SK-N-DZ (cell line): ENCODE measurements around the gene KRTAP2-2.
"Not testable (repeated sequence)": the region's sequence is repeated elsewhere in the genome, so short reads cannot be mapped to it uniquely, and the experiment has no call there.

Experiments used
- DNase-seq: peaks from one replicate; pipeline ENCODE4 v3.0.0-alpha.2; 2015; ENCODE audit warnings: low spot score

KRTAP2-2 gene

DNA sequence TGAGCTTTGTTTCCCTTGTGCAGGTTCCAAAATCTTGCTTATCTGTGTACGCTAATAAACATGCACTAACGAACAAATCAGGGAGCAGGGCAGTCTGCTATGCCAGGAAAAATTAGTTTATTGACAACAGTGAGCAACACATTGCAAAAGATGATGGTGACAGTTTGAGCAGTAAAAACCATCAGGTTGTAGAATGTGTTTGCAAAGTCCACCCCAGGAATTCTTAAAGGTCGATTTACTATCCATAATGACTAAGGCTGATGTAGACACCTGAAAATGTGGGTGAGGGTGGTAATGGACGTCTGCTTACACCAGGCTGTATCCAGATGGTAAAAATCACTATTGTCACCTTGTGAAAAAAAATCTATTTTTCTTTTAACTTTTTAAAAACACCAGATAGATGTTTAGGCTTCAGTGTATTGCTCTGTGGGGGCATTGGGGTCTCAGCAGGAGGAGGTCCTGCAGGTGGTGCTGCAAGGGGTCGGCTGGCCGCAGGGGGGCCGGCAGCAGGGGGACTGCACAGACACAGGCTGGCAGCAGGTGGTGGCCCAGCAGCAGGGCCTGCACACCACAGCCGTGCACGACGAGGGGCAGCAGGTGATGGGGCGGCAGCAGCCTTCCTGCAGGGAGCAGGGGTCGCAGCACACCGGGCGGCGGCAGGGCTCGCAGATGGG lies 10.1 kb upstream of the KRTAP2-2 start:
- DNase-seq = not testable (repeated sequence)

DNA sequence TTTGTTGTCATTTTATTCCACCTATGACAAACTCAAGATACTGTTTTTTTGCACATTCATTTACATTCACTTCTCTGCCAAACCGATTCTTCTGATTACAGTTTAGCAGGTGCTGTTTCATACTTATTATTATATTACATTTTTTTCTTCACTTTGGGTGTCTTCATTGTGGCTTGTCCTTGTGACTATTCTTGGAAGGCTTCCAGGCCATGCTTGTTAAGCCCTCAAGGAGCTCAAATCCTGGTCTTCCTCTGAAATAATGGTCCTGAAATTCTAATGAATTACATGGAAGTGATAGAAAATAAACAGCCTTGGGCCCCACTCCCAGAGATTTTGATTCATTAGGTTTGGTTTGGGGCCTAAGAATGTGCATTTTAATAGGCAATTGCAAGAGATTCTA lies 9.3 kb upstream of the KRTAP2-2 start:
- DNase-seq = no peak

DNA sequence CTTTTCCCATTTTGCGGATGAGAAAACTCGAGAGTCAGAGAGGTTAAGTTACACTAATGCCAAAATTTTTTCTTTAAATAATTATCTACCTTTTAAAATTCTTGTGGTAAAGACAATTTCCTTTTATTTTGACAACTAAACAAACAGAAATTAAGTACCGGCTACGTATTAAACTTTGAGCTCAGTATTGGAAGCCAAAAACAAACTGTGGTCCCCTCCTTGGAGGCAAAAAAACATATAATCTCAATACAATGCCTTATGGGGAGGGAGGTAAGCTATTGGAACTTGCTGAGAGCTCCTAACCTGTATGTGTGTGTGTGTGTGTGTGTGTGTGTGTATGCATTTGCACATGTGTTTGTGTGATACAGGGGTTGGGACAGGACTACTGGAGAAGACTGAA lies 8.4 kb upstream of the KRTAP2-2 start:
- DNase-seq = no peak

DNA sequence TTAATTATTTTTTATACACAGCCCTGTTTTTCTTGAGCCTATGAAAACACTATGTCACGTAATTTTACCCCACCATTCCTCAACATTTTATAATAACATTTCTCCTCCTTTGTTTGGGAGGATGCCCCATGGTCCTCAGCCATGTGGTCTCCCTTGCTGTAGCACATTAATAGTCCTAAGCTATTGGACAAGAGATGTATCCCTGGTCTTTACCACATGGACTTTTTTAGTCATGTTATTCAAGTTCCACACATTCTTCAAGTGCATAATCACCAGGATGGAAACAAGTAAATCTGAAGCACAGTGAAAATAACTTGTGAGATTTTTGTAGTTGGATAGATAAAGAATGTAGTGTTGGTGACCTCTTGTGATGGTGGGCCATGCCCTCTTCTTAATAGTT lies 6.9 kb upstream of the KRTAP2-2 start:
- no peak for DNase-seq

DNA sequence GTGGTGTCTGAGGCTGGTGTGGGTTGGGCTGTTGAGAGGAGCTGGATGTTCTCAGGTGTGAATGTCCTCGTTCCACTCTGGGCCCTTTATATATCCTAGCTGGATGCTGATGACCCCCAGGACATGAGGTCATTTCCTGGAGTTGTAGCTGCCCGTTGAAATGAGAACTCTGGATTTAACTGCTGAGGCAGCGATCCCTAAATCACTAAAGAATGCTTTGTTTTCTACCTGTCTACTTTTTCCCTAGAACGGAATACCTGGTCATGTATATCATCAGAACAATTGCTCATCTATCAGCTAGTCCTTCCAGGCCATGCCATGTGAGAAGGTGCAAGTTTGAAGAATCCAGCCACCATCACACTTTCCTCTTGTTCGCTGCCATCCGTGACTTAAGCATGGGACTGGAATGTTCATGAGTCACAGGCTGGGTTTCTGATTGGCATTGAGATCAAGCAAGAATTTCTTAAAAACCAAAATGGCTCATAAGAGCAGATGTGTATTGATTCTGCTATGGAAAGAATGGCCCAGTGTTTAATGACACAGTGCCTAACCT lies 5.1 kb upstream of the KRTAP2-2 start, which contains the start of gene KRTAP2-3:
TSS of gene KRTAP2-3 (minus strand) at position 63 of the 553 bp plus-strand sequence. CDS start 64 bp downstream, outside the sequence.
- DNase-seq = no peak

DNA sequence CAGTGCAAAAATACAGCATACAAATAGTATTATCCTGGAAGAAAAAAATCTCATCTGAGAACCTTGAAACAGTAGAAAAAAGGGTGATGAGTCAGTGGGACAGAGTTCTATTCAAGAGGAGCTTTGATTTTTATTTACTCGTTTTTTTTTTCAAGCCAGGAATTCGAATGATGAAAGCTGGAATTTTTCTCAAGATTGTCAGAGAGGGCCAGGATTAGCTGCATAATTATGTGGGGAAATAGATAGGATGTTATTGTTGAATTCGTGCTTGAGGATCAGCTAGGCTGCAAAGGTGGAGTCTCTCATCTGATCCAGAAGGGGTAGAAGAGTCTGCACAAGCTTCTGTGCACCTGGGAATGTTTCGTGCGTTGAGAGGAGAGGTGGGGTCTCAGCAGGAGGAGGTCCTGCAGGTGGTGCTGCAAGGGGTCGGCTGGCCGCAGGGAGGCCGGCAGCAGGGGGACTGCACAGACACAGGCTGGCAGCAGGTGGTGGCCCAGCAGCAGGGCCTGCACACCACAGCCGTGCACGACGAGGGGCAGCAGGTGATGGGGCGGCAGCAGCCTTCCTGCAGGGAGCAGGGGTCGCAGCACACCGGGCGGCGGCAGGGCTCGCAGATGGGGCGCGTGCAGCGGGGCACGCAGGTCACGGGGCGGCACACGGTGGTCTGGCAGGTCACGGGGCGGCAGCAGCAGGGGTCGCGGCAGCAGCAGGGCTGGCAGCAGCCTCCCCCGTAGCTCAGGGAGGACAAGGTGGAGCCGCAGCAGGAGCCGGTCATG lies 4.4 kb upstream of the KRTAP2-2 start:
- not testable (repeated sequence) for DNase-seq

DNA sequence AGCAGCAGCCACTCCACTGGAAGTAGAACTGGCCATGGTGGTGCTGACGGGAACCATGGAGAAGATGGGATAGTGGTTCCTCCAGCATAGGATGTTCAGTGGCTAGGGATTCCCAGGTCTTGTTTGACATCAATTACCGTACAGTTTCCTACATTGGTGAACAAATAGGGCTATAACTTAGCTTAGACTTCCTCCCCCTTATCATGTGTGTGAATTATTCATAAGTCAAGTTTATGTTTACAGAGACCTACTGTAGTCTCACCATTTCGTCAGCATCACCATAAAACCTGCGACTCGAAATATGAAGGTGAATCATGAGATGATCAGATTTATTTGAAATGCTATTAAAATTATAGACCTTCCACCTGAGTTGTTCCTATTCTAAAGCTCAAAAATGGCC lies 3.7 kb upstream of the KRTAP2-2 start:
- no peak for DNase-seq

DNA sequence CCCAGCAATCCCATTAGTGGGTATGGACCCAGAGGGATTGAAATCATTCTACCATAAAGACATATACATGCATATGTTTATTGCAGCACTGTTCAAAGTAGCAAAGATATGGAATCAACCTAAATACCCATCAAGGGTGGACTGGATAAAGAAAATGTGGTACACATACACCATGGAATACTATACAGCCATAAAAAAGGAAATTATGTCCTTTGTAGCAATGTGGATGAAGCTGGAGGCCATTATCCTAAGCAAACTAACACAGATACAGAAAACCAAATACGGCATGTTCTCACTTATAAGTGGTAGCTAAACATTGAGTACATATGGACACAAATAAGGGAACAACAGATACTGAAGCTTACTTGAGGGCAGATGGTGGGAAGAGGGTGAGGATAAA lies 2.5 kb upstream of the KRTAP2-2 start:
- no peak for DNase-seq

DNA sequence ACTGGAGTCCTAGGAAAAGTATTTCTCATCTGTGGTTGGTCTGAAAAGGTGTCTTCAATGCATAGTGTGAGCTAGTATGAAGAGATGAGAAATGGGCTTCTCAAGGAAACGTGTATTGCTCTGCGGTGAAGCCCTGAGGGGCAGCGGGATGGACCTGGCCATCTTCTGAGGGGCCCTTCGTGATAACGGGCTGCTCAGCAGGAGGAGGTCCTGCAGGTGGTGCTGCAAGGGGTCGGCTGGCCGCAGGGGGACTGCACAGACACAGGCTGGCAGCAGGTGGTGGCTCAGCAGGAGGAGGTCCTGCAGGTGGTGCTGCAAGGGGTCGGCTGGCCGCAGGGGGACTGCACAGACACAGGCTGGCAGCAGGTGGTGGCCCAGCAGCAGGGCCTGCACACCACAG lies 474 bp downstream of the KRTAP2-2 start:
- DNase-seq = not testable (repeated sequence)

DNA sequence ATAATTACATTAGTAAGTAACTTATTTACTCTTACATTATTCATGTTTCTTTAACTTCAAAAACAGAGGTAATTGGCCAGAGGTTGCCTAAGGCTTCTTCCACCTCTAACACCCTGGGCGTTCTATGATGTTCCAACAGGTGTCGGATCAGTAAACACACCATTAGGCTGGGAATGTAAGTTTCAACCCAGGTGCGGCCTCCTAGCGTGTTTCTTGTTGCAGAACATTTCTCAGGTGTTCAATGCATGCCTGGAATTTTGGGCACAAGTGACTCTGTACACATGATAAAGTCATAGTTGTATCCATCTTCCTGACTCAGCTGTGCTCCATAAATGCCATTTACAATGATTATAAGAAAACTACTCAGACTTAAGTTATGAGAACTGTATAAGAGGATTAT lies 1.0 kb downstream of the KRTAP2-2 start:
- no peak for DNase-seq

DNA sequence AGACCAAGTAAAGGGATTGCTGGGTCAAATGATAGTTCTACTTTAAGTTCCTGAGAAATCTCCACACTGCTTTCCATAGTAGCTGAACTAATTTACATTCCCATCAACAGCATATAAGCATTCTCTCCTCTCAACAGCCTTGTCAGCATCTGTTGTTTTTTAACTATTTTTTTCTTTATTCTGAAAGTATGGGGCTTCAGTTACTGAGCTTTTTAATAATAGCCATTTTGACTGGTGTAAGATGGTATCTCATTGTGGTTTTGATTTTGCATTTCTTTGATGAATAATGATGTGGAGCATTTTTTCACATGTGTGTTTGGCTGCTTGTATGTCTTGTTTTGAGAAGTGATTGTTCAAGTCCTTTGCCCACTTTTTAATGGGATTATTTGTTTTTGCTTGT lies 2.5 kb downstream of the KRTAP2-2 start:
- DNase-seq = no peak

DNA sequence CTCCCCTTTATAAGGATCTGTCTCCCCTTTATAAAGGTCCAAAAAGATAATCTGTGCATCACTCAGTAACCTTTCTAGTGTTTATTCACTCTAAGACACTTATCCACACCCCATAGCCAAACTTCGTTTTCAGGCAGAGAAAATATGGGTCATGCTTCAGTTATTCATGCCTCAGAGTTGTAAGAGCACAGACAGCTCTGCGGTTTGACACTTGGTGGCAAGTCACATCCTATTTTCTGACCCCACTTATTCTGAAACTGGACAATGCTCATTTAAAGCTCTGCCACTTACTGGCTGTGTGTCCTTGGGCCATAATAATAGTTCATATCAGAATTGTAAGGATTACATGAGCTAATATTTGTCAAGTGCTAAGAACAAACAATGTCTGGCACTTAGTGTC lies 5.9 kb downstream of the KRTAP2-2 start:
- DNase-seq = no peak

DNA sequence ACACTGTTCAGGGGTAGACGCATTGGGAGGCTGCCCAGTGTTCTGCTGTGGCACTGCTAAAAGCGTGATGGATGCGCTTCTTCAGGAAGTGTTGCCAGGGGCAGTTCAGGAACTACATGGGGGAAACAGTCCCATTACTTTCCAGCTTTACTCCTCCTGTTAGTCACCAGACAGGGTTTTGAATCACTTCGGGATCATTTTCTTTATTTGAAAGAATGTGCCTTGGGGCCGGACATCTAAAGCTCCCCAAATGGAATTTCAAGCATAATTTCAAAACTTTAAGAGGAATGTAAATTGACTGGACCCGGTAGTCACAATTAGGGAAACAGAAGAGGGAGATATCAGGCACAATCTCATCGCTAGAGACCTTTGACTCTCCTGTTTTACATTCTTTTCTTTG lies 6.6 kb downstream of the KRTAP2-2 start:
- DNase-seq = no peak

DNA sequence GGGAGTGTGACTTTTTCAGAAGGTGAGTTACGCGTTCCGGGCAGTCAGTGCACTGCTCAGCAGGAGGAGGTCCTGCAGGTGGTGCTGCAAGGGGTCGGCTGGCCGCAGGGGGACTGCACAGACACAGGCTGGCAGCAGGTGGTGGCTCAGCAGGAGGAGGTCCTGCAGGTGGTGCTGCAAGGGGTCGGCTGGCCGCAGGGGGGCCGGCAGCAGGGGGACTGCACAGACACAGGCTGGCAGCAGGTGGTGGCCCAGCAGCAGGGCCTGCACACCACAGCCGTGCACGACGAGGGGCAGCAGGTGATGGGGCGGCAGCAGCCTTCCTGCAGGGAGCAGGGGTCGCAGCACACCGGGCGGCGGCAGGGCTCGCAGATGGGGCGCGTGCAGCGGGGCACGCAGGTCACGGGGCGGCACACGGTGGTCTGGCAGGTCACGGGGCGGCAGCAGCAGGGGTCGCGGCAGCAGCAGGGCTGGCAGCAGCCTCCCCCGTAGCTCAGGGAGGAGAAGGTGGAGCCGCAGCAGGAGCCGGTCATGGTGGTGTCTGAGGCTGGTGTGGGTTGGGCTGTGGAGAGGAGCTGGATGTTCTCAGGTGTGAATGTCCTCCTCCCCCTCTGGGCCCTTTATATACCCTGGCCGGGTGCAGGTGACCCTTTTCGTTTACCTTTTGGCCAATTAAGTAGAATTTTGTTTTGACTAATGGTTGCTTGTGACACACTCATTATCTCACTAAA lies 8.1 kb downstream of the KRTAP2-2 start, which contains the start of gene KRTAP2-1:
TSS of gene KRTAP2-1 (minus strand) at position 582 of the 731 bp plus-strand sequence. CDS start at position 533, 49 bp downstream.
- DNase-seq = not testable (repeated sequence)

DNA sequence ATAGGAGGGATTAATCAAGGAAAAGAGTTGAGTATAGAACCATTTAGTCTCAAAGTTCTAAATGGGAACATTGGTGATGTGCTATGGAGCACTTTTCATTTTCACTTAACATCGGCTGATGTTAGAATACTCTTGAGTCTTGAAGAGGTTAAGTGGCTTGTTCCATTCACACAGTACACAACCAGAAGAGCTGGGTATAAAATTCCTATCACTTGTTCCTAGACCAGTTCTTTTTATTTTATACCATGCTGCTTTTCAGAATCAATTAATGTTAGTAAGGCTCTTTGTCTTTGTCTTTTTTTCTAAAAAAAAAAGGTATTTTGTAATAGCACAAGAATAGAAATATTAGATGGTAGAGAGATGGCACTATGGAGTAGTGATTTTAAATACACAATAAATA lies 12.1 kb downstream of the KRTAP2-2 start:
- no peak for DNase-seq

DNA sequence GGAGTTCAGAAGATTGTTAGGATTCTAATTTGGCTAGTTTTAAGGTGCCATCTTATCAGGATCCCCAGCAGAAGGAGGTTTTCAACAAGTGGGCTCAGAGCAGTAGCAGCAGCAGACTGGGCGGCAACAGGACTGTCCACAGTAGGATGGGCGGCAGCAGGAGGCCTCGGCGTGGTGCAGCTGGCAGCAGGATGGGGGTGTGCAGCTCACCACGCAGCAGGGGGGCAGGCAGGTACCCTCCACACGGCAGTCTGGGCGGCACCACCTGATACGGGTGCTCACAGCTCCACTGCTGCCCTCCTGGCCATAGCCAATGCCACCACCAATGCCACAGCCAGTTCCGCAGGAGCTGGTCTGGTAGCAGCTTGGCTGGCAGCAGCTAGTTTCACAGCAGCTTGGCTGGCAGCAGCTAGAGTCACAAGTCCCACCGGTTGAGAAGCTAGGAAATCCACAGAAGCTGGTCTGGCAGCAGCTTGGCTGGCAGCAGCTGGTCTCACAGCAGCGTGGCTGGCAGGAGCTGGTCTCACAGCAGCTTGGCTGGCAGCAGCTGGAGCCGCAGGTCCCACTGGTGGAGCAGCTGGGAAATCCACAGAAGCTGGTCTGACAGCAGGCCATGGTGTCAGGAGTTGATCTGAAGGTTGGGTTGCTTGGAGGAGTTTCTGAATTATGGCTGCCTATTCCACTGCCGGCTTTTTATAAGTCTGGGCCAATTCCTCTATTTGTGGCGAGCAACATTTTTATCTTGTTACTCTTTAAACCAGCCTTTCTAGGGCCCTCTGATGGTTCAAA lies 14.1 kb downstream of the KRTAP2-2 start, which contains the start of gene KRTAP1-1:
TSS of gene KRTAP1-1 (minus strand) at position 668 of the 789 bp plus-strand sequence. CDS start at position 615, 53 bp downstream.
- not testable (repeated sequence) for DNase-seq

DNA sequence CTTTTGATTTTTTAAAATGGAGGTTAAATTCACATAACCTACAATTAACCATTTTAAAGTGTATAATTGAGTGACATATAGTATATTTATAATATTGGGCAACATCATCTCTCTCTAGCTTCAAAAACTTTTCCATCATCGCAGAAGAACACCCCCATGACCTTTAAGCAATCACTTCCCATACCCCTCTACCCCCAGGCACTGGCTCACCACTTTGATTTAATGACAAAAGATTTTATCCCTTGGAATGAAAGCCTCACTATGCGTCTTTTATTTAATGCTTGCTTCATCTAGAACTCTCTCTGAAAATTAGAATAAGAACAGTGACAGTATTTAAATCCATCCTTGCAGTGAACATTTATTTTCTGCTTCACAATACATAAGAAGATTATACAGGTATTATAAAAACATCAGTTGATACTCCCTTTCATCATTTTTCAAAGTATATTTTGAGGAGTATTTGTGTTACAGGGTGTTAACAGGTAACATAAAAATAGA lies 17.1 kb downstream of the KRTAP2-2 start:
- no peak for DNase-seq

DNA sequence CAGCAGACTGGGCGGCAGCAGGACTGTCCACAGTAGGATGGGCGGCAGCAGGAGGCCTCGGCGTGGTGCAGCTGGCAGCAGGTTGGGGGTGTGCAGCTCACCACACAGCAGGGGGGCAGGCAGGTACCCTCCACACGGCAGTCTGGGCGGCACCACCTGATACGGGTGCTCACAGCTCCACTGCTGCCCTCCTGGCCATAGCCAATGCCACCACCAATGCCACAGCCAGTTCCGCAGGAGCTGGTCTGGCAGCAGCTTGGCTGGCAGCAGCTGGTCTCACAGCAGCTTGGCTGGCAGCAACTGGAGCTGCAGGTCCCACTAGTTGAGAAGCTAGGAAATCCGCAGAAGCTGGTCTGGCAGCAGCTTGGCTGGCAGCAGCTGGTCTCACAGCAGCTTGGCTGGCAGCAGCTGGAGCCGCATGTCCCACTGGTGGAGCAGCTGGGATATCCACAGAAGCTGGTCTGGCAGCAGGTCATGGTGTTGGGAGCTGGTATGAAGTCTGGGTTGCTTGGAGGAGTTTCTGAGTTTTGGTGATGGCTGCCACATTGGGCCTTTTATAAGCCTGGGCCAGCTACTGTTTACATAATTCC lies 20.6 kb downstream of the KRTAP2-2 start, which contains the start of gene KRTAP1-3:
TSS of gene KRTAP1-3 (minus strand) at position 529 of the 590 bp plus-strand sequence. CDS start at position 476, 53 bp downstream.
- not testable (repeated sequence) for DNase-seq

DNA sequence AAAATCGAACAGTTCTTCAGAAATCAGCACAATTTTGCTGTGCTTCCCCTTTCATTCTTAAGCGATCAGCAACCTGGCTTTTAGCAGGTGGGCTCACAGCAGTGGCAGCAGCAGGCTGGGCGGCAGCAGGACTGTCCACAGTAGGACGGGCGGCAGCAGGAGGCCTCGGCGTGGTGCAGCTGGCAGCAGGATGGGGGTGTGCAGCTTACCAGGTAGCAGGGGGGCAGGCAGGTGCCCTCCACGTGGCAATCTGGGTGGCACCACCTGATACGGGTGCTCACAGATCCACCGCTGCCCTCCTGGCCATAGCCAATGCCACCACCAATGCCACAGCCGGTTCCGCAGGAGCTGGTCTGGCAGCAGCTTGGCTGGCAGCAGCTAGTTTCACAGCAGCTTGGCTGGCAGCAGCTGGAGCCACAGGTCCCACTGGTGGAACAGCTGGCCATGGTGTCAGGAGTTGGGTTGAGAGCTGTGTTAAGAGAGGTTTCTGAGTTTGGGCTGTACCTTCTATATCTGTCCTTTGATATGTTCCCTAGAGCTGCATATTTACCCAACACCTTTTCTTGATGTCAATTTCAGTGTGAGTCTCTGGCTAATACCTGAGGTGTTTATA lies 25.3 kb downstream of the KRTAP2-2 start, which contains the start of gene KRTAP1-4:
TSS of gene KRTAP1-4 (minus strand) at position 563 of the 613 bp plus-strand sequence. CDS start at position 446, 117 bp downstream.
- no peak for DNase-seq
